Skin epidermis (tissue), 12 donors: Measurements from ENCODE around the gene ARHGAP19.

Experiments used
- H3K27ac ChIP-seq, 21 experiments: fragments of 200-600 bp; sonication (generic) in 11 of 21; one replicate each; pipeline ENCODE4 v1.5.0; 2020; ENCODE audit warnings: mild to moderate bottlenecking in 3 of 21, inconsistent platforms in 2 of 21, moderate library complexity in 2 of 21
- H3K4me3 ChIP-seq, 7 experiments: fragments of 200-600 bp; sonication (generic) in 2 of 7; one replicate each; pipeline ENCODE4 v1.5.0; 2020; ENCODE audit warnings: inconsistent platforms in 2 of 7, mild to moderate bottlenecking in 2 of 7, moderate library complexity in 1 of 7

ARHGAP19 gene

GRCh38 chr10:97250952-97251351 lies 41.5 kb downstream of the ARHGAP19 start:
- no peak overlapping the region for H3K27ac ChIP-seq
- H3K4me3 ChIP-seq = no peak overlapping the region

GRCh38 chr10:97243836-97244235 lies 48.6 kb downstream of the ARHGAP19 start:
- Histone ChIP-seq H3K4me3 (no peak overlapping the region), H3K27ac (no peak overlapping the region)

GRCh38 chr10:97238855-97239254 lies 53.6 kb downstream of the ARHGAP19 start:
- H3K4me3 ChIP-seq = no peak overlapping the region
- H3K27ac ChIP-seq = no peak overlapping the region

- H3K27ac ChIP-seq = no peak overlapping the region
- no peak overlapping the region for H3K4me3 ChIP-seq
Observed at GRCh38 chr10:97235353-97235752, 57.1 kb downstream of the ARHGAP19 start.

- Histone ChIP-seq H3K4me3 (no peak overlapping the region), H3K27ac (no peak overlapping the region)
Observed at GRCh38 chr10:97234400-97234799, 58.0 kb downstream of the ARHGAP19 start.

- H3K27ac ChIP-seq = no peak overlapping the region
- H3K4me3 ChIP-seq = no peak overlapping the region
Observed at GRCh38 chr10:97230146-97230545, 62.3 kb downstream of the ARHGAP19 start.

GRCh38 chr10:97229322-97230015 lies 63.0 kb downstream of the ARHGAP19 start:
- H3K4me3 ChIP-seq = no peak overlapping the region
- H3K27ac ChIP-seq = no peak overlapping the region

GRCh38 chr10:97228775-97229157 lies 63.7 kb downstream of the ARHGAP19 start:
- Histone ChIP-seq H3K4me3 (no peak overlapping the region), H3K27ac (no peak overlapping the region)

GRCh38 chr10:97228130-97228774 lies 64.2 kb downstream of the ARHGAP19 start:
- no peak overlapping the region for H3K4me3 ChIP-seq
- no peak overlapping the region for H3K27ac ChIP-seq

- Histone ChIP-seq H3K4me3 (no peak overlapping the region), H3K27ac (no peak overlapping the region)
Observed at GRCh38 chr10:97226398-97226797, 66.0 kb downstream of the ARHGAP19 start.

GRCh38 chr10:97224483-97225435 lies 67.7 kb downstream of the ARHGAP19 start:
- Histone ChIP-seq H3K4me3 (no peak overlapping the region), H3K27ac (no peak overlapping the region)

GRCh38 chr10:97222326-97222961 lies 70.0 kb downstream of the ARHGAP19 start:
- no peak overlapping the region for H3K4me3 ChIP-seq
- H3K27ac ChIP-seq = no peak overlapping the region

GRCh38 chr10:97220355-97220754 lies 72.1 kb downstream of the ARHGAP19 start:
- no peak overlapping the region for H3K4me3 ChIP-seq

GRCh38 chr10:97217299-97217698 lies 75.1 kb downstream of the ARHGAP19 start:
- Histone ChIP-seq H3K4me3 (no peak overlapping the region), H3K27ac (no peak overlapping the region)

More at GRCh38 chr10:97220355-97220754, 72.1 kb downstream of the ARHGAP19 start:
- no peak overlapping the region for H3K27ac ChIP-seq

GRCh38 chr10:97215619-97216260 lies 76.7 kb downstream of the ARHGAP19 start:
- H3K4me3 ChIP-seq = no peak overlapping the region
- H3K27ac ChIP-seq = no peak overlapping the region

- H3K27ac ChIP-seq = no peak overlapping the region
- H3K4me3 ChIP-seq = no peak overlapping the region
Observed at GRCh38 chr10:97213431-97213830, 79.0 kb downstream of the ARHGAP19 start.

- no peak overlapping the region for H3K4me3 ChIP-seq
- H3K27ac ChIP-seq = no peak overlapping the region
Observed at GRCh38 chr10:97211229-97211628, 81.2 kb downstream of the ARHGAP19 start.

- H3K4me3 ChIP-seq = no peak overlapping the region
- no peak overlapping the region for H3K27ac ChIP-seq
Observed at GRCh38 chr10:97210543-97210960, 81.9 kb downstream of the ARHGAP19 start.

- Histone ChIP-seq H3K4me3 (no peak overlapping the region), H3K27ac (no peak overlapping the region)
Observed at GRCh38 chr10:97207756-97208346, 84.6 kb downstream of the ARHGAP19 start.
